HCT116 (cell line): ENCODE measurements around the gene AGAP1. TPM values are rescaled to one million over a fixed set of nuclear protein-coding genes. Genes with fewer than 3 reads are reported as not detected.

ENCODE experiments used
- ATAC-seq: fragments of 200-7000 bp; cut with Tn5 transposase; 2 replicates; pipeline ENCODE4 v1.9.1; 2020; ENCODE audit warnings: mild to moderate bottlenecking, moderate library complexity
- BruUV-seq: library from RNA; stranded (reverse); fragments of 400-500 nt; replicated peaks from 2 replicates; lab custom pipeline; 2021; lab: Mats Ljungman, UMichigan
- CTCF ChIA-PET: fragments of 300-600 bp; sonication (Branson Sonifier 250); formaldehyde crosslinking; loops from one replicate; lab custom pipeline; 2021; ENCODE audit warnings: antibody characterized with exemption; lab: Charles Lee
- POLR2A ChIA-PET: fragments of 300-600, 350-600 bp; sonication (Branson Sonifier 250); formaldehyde crosslinking; loops from one replicate; lab custom pipeline; 2021; ENCODE audit warnings: antibody characterized with exemption; lab: Charles Lee
- RAD21 ChIA-PET, 2 experiments: fragments of 300-600 bp; sonication (Branson Sonifier 250); formaldehyde crosslinking; loops; one replicate each; lab custom pipeline; 2023; ENCODE audit warnings: low total read pairs in 2 of 2; ENCODE audit not compliant: uncharacterized antibody in 2 of 2, unreplicated experiment in 2 of 2, low non-redundant PET in 1 of 2; lab: Charles Lee
- DNase-seq: peaks from one replicate; pipeline ENCODE4 v3.0.0-alpha.2; 2010; ENCODE audit warnings: low read depth, low spot score
- H2AFZ ChIP-seq: fragments of 200-600 bp; shearing (Covaris generic), sonication (generic); 2 replicates; pipeline ENCODE4 v1.6.1; 2017; ENCODE audit warnings: low read depth, mixed run types, mixed read lengths, antibody characterized with exemption, low read length; ENCODE audit not compliant: poor library complexity, severe bottlenecking
- H3K27ac ChIP-seq: 2 replicates; pipeline ENCODE4 v1.5.1; 2012; ENCODE audit warnings: low read depth, low read length
- H3K27me3 ChIP-seq: fragments of 200-600 bp; sonication (generic); 2 replicates; pipeline ENCODE4 v1.6.1; 2016; ENCODE audit warnings: mixed run types, low read length, mixed read lengths; ENCODE audit not compliant: insufficient read depth
- H3K36me3 ChIP-seq, 2 experiments: fragments of 200-500 bp in 1 of 2; fragments of 200-600 bp in 1 of 2; sonication (Bioruptor generic) in 1 of 2; sonication (generic) in 1 of 2; 2 replicates each; pipeline versions ENCODE4 v1.5.1 to v1.6.1; 2014 to 2016; ENCODE audit warnings: low read length in 2 of 2, inconsistent platforms in 1 of 2, mixed read lengths in 1 of 2, mixed run types in 1 of 2; ENCODE audit not compliant: insufficient read depth in 2 of 2, control insufficient read depth in 1 of 2
- H3K4me1 ChIP-seq, 2 experiments: fragments of 200-600 bp in 1 of 2; sonication (generic) in 1 of 2; 2 replicates each; pipeline versions ENCODE4 v1.5.1 to v1.6.1; 2012 to 2017; ENCODE audit warnings: low read length in 2 of 2, inconsistent platforms in 1 of 2, mild to moderate bottlenecking in 1 of 2, mixed read lengths in 1 of 2, mixed run types in 1 of 2, moderate library complexity in 1 of 2; ENCODE audit not compliant: insufficient read depth in 2 of 2, control insufficient read depth in 1 of 2
- H3K4me2 ChIP-seq: fragments of 200-600 bp; sonication (generic); 2 replicates; pipeline ENCODE4 v1.6.1; 2017; ENCODE audit warnings: mixed run types, low read length, mixed read lengths
- H3K4me3 ChIP-seq, 2 experiments: fragments of 200-600 bp in 1 of 2; sonication (generic) in 1 of 2; replicated peaks in 1 of 2; 2 replicates each; pipeline ENCODE4 v1.5.1; 2011 to 2016; ENCODE audit warnings: low read length in 2 of 2, control low read depth in 1 of 2, low read depth in 1 of 2, mild to moderate bottlenecking in 1 of 2, mixed read lengths in 1 of 2, mixed run types in 1 of 2
- H3K79me2 ChIP-seq: fragments of 200-600 bp; sonication (generic); 2 replicates; pipeline ENCODE4 v1.6.1; 2017; ENCODE audit warnings: mild to moderate bottlenecking, mixed run types, low read length, moderate library complexity, mixed read lengths; ENCODE audit not compliant: insufficient read depth
- H3K9ac ChIP-seq: fragments of 200-600 bp; sonication (generic); 2 replicates; pipeline ENCODE4 v1.6.1; 2016; ENCODE audit warnings: low read length, mixed read lengths
- H3K9me2 ChIP-seq: fragments of 200-600 bp; sonication (generic), shearing (Covaris generic); 2 replicates; pipeline ENCODE4 v1.6.1; 2017; ENCODE audit warnings: mixed run types, mild to moderate bottlenecking, moderate library complexity; ENCODE audit not compliant: insufficient read depth
- H3K9me3 ChIP-seq, 2 experiments: fragments of 200-500 bp in 1 of 2; fragments of 200-600 bp in 1 of 2; sonication (Bioruptor generic) in 1 of 2; sonication (generic) in 1 of 2; 2 replicates each; pipeline ENCODE4 v1.6.1; 2014 to 2017; ENCODE audit warnings: low read length in 2 of 2, mixed read lengths in 2 of 2, inconsistent platforms in 1 of 2, low read depth in 1 of 2, mild to moderate bottlenecking in 1 of 2, mixed run types in 1 of 2, moderate library complexity in 1 of 2; ENCODE audit not compliant: control insufficient read depth in 1 of 2, insufficient read depth in 1 of 2
- H4K20me1 ChIP-seq: fragments of 200-600 bp; sonication (generic), shearing (Covaris generic); 2 replicates; pipeline ENCODE4 v1.6.1; 2017; ENCODE audit warnings: mixed run types, mild to moderate bottlenecking, moderate library complexity; ENCODE audit not compliant: insufficient read depth
- ELF1 ChIP-seq: IDR thresholded peaks from 2 replicates; pipeline ENCODE4 v1.6.1; 2012; ENCODE audit warnings: low read depth, borderline replicate concordance
- EZH2 ChIP-seq: fragments of 200-600 bp; sonication (generic); IDR thresholded peaks from 2 replicates; pipeline ENCODE4 v1.6.1; 2017; ENCODE audit warnings: antibody characterized with exemption, mixed run types
- JUND ChIP-seq: IDR thresholded peaks from 2 replicates; pipeline ENCODE4 v1.6.1; 2012
- MAX ChIP-seq: IDR thresholded peaks from 2 replicates; pipeline ENCODE4 v1.6.1; 2012
- POLR2A ChIP-seq: IDR thresholded peaks from 2 replicates; pipeline ENCODE4 v1.7.0; 2011; ENCODE audit warnings: borderline replicate concordance; ENCODE audit not compliant: insufficient read depth, insufficient read length; ENCODE audit errors: extremely low read depth
- RAD21 ChIP-seq: IDR thresholded peaks from 2 replicates; pipeline ENCODE4 v1.6.1; 2012; ENCODE audit warnings: low read depth, mild to moderate bottlenecking
- REST ChIP-seq: IDR thresholded peaks from 2 replicates; pipeline ENCODE4 v1.6.1; 2012; ENCODE audit warnings: low read depth
- SIN3A ChIP-seq: IDR thresholded peaks from 2 replicates; pipeline ENCODE4 v1.6.1; 2012; ENCODE audit warnings: low read depth
- SP1 ChIP-seq: IDR thresholded peaks from 2 replicates; pipeline ENCODE4 v1.6.1; 2012; ENCODE audit warnings: low read depth
- SRF ChIP-seq: IDR thresholded peaks from 2 replicates; pipeline ENCODE4 v1.6.1; 2012; ENCODE audit warnings: low read depth
- ZBTB33 ChIP-seq: IDR thresholded peaks from 2 replicates; pipeline ENCODE4 v1.6.1; 2011; ENCODE audit warnings: mild to moderate bottlenecking, low read length, moderate library complexity; ENCODE audit not compliant: insufficient replicate concordance; ENCODE audit errors: extremely low read depth
- ZFX ChIP-seq: fragments of 450-650 bp; IDR thresholded peaks from 2 replicates; pipeline ENCODE4 v1.6.1; 2017
- ZNF274 ChIP-seq: fragments of 200-500 bp; sonication (Bioruptor generic); IDR thresholded peaks from 2 replicates; pipeline ENCODE4 v1.6.1; 2014; ENCODE audit warnings: mild to moderate bottlenecking, low read depth, low read length, inconsistent platforms
- intact Hi-C: fragments of 100-400 bp; cut with micrococcal nuclease; formaldehyde crosslinking; loops from 2 replicates; pipeline ENCODE4 v1.10.0; 2022
- total RNA-seq: library from RNA; stranded (reverse); gene quantifications from one replicate; pipeline ENCODE4 v1.2.1, GENCODE V29; 2021; ENCODE audit not compliant: unreplicated experiment

Gene AGAP1
- total RNA-seq, 1 experiment from 2014 or later: 43.8 TPM

GRCh38 chr2:235674812-235675211, 181.0 kb downstream of the AGAP1 start:
- Histone ChIP-seq H3K27me3 (no peaks in the 10 kb centered on the region), H3K4me1 (peaks cover 0 to 26% of the 10 kb centered on the region in 2 experiments; a peak in 3 of 4 replicates), H3K9me2 (no peaks in the 10 kb centered on the region), H3K9ac (no peak overlapping the region), H3K79me2 (peaks cover 96% of the 10 kb centered on the region), H3K4me2 (no peak overlapping the region), H2AFZ (no peak overlapping the region), H3K4me3 (no peak overlapping the region), H3K36me3 (no peaks in the 10 kb centered on the region), H3K9me3 (no peaks in the 10 kb centered on the region), H4K20me1 (peaks cover 11% of the 10 kb centered on the region; the same call in 1 of the 2 replicates), H3K27ac (no peak overlapping the region)
- ATAC-seq (no peak), DNase-seq (no peak)
- TF ChIP-seq POLR2A (no peak), ELF1 (no peak), JUND (no peak), ZNF274 (no peak), EZH2 (no peak), SIN3A (no peak), REST (no peak), RAD21 (no peak), SP1 (no peak), ZFX (no peak), MAX (no peak), ZBTB33 (no peak), SRF (no peak)
- CTCF ChIA-PET: no interaction called here
- POLR2A ChIA-PET: no interaction called here
- intact Hi-C loops: loop anchor here (10.0 kb wide), 1 partner anchor 70 kb away; no protein-coding TSS in a partner anchor
- RAD21 ChIA-PET: no interaction called here
- BruUV-seq: no TSS peak
